DOHH2 (cell line): ENCODE results near the gene SFTPA2.

Experiments used
- H3F3A ChIP-seq: fragments of 200-600 bp; sonication (generic), shearing (Covaris generic); 2 replicates; pipeline ENCODE4 v1.6.0; 2016; ENCODE audit warnings: antibody characterized with exemption, mild to moderate bottlenecking; ENCODE audit not compliant: control insufficient read depth, insufficient read depth
- H3K27ac ChIP-seq: fragments of 200-600 bp; sonication (generic); 2 replicates; pipeline ENCODE4 v1.5.1; 2014; ENCODE audit warnings: low read depth, mild to moderate bottlenecking, low read length, moderate library complexity
- H3K27me3 ChIP-seq: fragments of 200-600 bp; sonication (generic); 2 replicates; pipeline ENCODE4 v1.6.1; 2014; ENCODE audit warnings: mild to moderate bottlenecking, low read length, mixed read lengths; ENCODE audit not compliant: control insufficient read depth
- H3K36me3 ChIP-seq: fragments of 200-600 bp; sonication (generic); 2 replicates; pipeline ENCODE4 v1.6.1; 2014; ENCODE audit warnings: mild to moderate bottlenecking, low read length, moderate library complexity, mixed read lengths; ENCODE audit not compliant: control insufficient read depth
- H3K4me1 ChIP-seq: fragments of 200-600 bp; sonication (generic); 2 replicates; pipeline ENCODE4 v1.6.1; 2014; ENCODE audit warnings: mild to moderate bottlenecking, low read length, mixed read lengths; ENCODE audit not compliant: control insufficient read depth
- H3K4me2 ChIP-seq: fragments of 200-600 bp; sonication (generic); 2 replicates; pipeline ENCODE4 v1.6.0; 2014; ENCODE audit warnings: mild to moderate bottlenecking, low read length, moderate library complexity
- H3K4me3 ChIP-seq: fragments of 200-600 bp; sonication (generic); 2 replicates; pipeline ENCODE4 v1.5.1; 2014; ENCODE audit warnings: mild to moderate bottlenecking, low read length, mixed read lengths
- H3K79me2 ChIP-seq: fragments of 200-600 bp; sonication (generic); 2 replicates; pipeline ENCODE4 v1.6.1; 2014; ENCODE audit warnings: mild to moderate bottlenecking, low read length, mixed read lengths; ENCODE audit not compliant: control insufficient read depth
- H3K9me2 ChIP-seq: fragments of 200-600 bp; sonication (generic); replicated peaks from 2 replicates; pipeline ENCODE4 v1.6.1; 2014; ENCODE audit warnings: mild to moderate bottlenecking, low read length, mixed read lengths; ENCODE audit not compliant: control insufficient read depth
- H3K9me3 ChIP-seq: fragments of 200-600 bp; sonication (generic); 2 replicates; pipeline ENCODE4 v1.6.1; 2014; ENCODE audit warnings: antibody characterized with exemption, low read length, mixed read lengths; ENCODE audit not compliant: control insufficient read depth, insufficient read depth
- H4K20me1 ChIP-seq: fragments of 200-600 bp; sonication (generic); 2 replicates; pipeline ENCODE4 v1.6.0; 2014; ENCODE audit warnings: low read depth, mild to moderate bottlenecking, antibody characterized with exemption, low read length, moderate library complexity; ENCODE audit not compliant: control insufficient read depth, insufficient read depth
- CTCF ChIP-seq: fragments of 200-600 bp; sonication (generic); IDR thresholded peaks from one replicate; pipeline ENCODE4 v1.5.1; 2014; ENCODE audit warnings: antibody characterized with exemption, mild to moderate bottlenecking, low read depth, low read length; ENCODE audit not compliant: poor library complexity, severe bottlenecking
- EZH2phosphoT487 ChIP-seq: fragments of 200-600 bp; sonication (generic); IDR thresholded peaks from 2 replicates; pipeline ENCODE4 v1.6.1; 2017; ENCODE audit warnings: borderline replicate concordance, mild to moderate bottlenecking, antibody characterized with exemption, low read length, moderate library complexity, mixed read lengths

SFTPA2 gene

GRCh38 chr10:79507440-79508167 is 52.6 kb downstream of the SFTPA2 start:
- Histone ChIP-seq H3K36me3 (no peaks in the 10 kb centered on the region), H3K27me3 (peaks cover 3% of the 10 kb centered on the region; the same call in 1 of the 2 replicates), H3K9me3 (no peaks in the 10 kb centered on the region), H3K9me2 (no peaks in the 10 kb centered on the region), H3K27ac (no peak overlapping the region), H3K4me3 (no peak overlapping the region), H3F3A (no peaks in the 10 kb centered on the region), H3K4me2 (no peak overlapping the region), H3K4me1 (no peaks in the 10 kb centered on the region), H4K20me1 (no peaks in the 10 kb centered on the region), H3K79me2 (no peaks in the 10 kb centered on the region)
- TF ChIP-seq EZH2phosphoT487 (no peak), CTCF (no peak)
